OCI-M2 (cell line): Measurements from ENCODE around the gene KMT2B.
"Not testable (repeated sequence)": the region's sequence is repeated elsewhere in the genome, so short reads cannot be mapped to it uniquely, and the experiment has no call there.

Experiments
- DNase-seq: peaks from one replicate; lab custom pipeline; 2025; ENCODE audit not compliant: unreplicated experiment; lab: John Stamatoyannopoulos, UW

KMT2B gene

GRCh38 chr19:35710784-35711723, 6.7 kb upstream of the KMT2B start:
- no peak for DNase-seq

- DNase-seq: no peak
Observed at GRCh38 chr19:35712567-35713505, 5.0 kb upstream of the KMT2B start.

DNA sequence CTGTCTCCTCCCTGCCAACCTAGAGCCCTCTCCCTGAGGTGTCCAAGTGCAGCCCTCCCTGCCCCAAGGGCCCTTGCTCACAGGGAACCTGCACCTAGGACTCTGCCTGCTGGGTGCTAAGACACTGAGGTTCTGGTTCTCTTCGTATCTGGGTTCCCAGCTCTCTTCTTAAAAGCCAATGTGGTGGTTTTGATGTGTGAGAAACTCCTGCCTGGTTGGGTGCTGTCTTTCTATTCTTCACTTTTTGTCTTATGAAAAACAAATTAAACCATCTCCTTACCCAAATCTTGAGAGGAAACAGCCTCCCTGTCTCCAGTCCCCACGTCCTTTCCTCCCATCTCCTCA, 4.3 kb upstream of the KMT2B start:
- no peak for DNase-seq

GRCh38 chr19:35713904-35714495, 3.8 kb upstream of the KMT2B start:
- DNase-seq: no peak

DNA sequence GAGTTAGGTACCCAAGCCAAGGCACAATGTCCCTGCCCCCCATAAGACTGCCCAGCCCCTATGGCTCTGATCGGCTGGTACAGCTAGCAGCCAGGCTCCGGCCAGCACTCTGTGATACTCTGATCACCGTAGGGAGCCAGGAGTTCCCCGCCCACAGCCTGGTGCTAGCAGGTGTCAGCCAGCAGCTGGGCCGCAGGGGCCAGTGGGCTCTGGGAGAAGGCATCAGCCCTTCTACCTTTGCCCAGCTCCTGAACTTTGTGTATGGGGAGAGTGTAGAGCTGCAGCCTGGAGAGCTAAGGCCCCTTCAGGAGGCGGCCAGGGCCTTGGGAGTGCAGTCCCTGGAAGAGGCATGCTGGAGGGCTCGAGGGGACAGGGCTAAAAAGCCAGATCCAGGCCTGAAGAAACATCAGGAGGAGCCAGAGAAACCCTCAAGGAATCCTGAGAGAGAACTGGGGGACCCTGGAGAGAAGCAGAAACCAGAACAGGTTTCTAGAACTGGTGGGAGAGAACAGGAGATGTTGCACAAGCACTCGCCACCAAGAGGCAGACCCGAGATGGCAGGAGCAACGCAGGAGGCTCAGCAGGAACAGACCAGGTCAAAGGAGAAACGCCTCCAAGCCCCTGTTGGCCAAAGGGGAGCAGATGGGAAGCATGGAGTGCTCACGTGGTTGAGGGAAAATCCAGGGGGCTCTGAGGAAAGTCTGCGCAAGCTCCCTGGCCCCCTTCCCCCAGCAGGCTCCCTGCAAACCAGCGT, 3.0 kb upstream of the KMT2B start:
- no peak for DNase-seq

DNA sequence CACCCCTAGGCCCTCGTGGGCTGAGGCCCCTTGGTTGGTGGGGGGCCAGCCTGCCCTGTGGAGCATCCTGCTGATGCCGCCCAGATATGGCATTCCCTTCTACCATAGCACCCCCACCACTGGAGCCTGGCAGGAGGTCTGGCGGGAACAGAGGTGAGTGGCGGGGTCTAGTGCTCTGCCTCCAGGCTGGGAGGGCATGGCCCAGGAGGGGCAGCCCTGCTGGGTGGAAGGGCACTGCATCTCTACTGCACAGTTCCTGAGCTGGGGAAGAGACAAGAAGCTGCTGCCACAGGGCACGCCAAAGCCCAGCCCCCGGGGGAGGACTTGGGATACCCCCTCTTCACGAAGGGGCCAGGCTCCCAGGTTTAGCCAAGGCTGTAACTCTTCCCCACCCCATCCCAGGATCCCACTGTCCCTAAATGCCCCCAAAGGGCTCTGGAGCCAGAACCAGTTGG, 2.4 kb upstream of the KMT2B start:
- DNase-seq: no peak

GRCh38 chr19:35715981-35716800, 1.6 kb upstream of the KMT2B start:
- no peak for DNase-seq

DNA sequence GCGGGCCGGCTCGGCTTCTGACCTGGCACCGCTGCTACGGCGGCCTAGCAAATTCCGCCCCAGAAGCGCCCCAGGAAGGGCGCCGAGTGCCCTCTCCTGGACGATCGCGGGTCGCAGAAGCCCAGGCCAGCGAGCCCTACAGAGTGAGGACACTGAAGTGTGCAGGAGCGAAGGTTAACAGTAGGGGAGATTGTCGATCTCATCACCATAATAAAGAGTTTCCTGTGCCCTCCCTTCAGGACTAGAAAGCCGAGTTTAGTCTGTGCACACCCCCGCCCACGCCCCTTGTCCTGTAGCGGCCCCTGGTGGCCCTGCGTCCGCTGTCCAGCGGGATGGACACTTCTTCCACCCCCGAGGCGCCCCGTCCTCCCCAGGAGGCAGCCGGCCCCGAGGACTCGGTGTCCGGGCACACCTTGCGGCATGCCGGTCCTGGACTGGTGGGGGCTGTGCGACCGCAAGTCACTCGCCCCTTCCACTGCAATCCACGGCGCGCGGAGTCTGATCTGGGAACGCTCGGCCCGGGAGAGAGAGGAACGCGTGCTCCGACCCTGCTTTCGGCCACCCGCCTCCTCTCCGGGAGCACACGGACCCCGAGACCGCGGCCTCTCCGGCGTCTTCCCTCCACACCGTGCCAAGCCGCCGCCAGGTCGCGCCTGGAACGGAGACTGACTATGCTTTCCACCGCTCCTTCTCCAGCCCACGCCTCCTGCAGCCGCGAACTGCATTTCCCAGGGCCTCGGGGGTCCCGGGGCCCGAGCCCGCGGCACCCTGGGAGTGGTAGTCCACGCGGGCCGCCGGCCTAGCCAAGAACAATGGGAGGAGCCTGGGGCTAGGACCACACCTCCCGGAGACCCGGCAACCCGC, 770 bp upstream of the KMT2B start:
- peak; percentile 99 for DNase-seq

- no peak for DNase-seq
Observed at GRCh38 chr19:35718345-35719041, 690 bp downstream of the KMT2B start.

- no peak for DNase-seq
Observed at GRCh38 chr19:35719402-35720162, 1.8 kb downstream of the KMT2B start.

GRCh38 chr19:35720163-35720524, 2.3 kb downstream of the KMT2B start:
- no peak for DNase-seq

- no peak for DNase-seq
Observed at GRCh38 chr19:35720648-35721047, 2.8 kb downstream of the KMT2B start.

DNA sequence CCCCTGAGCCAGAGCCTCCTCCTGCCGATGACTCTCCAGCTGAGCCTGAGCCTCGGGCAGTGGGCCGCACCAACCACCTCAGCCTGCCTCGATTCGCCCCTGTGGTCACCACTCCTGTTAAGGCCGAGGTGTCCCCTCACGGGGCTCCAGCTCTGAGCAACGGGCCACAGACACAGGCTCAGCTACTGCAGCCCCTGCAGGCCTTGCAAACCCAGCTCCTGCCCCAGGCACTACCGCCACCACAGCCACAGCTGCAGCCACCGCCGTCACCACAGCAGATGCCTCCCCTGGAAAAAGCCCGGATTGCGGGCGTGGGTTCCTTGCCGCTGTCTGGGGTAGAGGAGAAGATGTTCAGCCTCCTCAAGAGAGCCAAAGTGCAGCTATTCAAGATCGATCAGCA, 3.6 kb downstream of the KMT2B start:
- DNase-seq: no peak

GRCh38 chr19:35722461-35722860, 4.7 kb downstream of the KMT2B start:
- no peak for DNase-seq

DNA sequence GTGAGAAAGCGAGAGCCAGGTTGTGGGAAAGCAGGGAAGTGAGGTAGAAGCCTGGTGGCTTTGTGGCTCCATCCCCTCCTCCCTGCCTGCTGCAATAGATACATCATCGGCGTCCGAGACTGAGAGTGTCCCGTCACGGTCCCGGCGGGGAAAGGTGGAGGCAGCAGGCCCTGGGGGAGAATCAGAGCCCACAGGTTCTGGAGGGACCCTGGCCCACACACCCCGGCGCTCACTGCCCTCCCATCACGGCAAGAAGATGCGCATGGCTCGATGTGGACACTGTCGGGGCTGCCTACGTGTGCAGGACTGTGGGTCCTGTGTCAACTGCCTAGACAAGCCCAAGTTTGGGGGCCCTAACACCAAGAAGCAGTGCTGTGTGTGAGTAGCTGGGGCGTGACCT, 5.1 kb downstream of the KMT2B start:
- DNase-seq: no peak

DNA sequence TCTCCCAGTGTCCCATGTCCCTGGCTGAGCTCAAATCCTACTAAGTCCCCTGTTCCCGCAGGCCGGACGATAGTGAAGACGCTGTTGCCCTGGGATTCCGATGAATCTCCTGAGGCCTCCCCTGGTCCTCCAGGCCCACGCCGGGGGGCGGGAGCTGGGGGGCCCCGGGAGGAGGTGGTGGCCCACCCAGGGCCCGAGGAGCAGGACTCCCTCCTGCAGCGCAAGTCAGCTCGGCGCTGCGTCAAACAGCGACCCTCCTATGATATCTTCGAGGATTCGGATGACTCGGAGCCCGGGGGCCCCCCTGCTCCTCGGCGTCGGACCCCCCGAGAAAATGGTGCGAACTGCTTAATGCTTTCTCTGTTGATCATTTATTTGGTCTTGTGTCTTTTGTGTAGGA, 5.9 kb downstream of the KMT2B start:
- DNase-seq: no peak

DNA sequence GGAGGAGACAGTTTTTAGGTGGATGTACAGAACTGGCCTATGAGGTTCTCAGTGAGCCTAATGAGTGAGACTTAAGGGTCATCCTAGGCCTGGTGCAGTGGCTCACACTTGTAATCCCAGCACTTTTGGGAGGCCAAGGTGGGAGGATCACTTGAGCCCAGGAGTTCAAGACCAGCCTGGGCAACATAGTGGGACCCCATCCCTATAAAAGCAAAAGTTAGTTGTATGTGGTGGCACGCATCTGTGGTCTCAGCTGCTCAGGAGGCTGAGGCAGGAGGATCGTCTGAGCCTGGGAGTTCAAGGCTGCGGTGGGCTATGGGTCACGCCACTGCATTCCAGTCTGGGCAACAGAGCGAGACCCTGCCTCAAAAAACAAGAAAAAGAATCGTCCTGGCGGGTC, 6.3 kb downstream of the KMT2B start:
- not testable (repeated sequence) for DNase-seq

DNA sequence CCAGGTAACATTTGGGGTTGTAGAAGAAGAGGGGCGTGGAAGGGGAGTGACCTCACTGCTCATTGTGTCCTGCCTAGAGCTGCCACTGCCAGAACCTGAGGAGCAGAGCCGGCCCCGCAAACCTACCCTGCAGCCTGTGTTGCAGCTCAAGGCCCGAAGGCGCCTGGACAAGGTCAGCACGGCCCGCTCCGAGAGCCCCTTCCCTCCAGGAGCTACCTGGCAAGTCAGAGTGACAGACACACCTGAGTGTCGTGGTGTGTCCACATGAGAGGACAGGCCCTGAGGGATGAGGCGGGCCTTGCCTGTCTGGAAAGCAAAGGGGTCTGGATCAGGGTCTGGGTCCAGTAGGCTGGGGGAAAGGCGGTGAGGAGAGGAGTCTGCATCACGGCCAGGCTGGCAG, 6.8 kb downstream of the KMT2B start:
- DNase-seq: no peak
